GM21515 (cell line): ENCODE data around the gene LRRIQ4.

Experiments used
- ATAC-seq: cut with Tn5 transposase; IDR thresholded peaks from one replicate; pipeline ENCODE4 v1.9.1; 2021; ENCODE audit not compliant: unreplicated experiment

LRRIQ4 gene

DNA sequence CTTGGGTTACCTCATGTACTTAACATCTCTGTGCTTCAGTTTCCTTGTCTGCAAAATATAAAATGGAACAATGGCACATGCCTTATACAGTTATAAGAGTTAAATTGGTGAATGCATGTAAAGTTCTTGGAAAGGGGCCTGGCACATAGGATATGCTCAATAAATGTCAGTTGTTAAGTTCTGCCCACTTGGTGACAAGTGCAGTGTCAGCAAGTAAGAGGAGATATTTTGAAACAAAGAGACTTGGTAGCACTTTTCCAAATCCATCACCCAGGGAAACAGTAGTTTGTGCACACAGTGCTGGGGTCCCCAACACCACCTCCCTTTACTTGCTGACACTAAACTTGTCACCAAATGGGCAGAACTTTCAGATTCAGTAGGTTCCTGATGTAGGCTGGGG lies 37.9 kb downstream of the LRRIQ4 start:
- no peak for ATAC-seq

DNA sequence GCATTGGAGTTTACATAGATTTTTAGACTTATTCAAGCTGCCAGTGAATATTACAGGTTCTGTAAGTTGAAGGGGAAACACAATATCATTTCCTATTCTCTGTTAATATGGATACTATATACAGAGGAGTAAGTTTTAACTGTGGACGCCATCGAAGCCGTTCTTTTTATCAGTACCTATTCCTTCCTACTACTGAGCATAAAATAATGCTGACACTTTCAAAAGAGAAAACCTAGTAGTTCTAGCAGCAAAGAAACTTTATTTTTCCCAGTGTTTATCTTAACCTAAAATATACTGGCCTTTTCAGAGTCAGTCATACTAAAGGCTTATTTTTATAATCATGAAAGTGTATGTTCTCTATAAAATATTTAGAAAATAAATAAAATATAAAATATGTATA lies 42.8 kb downstream of the LRRIQ4 start:
- no peak for ATAC-seq

DNA sequence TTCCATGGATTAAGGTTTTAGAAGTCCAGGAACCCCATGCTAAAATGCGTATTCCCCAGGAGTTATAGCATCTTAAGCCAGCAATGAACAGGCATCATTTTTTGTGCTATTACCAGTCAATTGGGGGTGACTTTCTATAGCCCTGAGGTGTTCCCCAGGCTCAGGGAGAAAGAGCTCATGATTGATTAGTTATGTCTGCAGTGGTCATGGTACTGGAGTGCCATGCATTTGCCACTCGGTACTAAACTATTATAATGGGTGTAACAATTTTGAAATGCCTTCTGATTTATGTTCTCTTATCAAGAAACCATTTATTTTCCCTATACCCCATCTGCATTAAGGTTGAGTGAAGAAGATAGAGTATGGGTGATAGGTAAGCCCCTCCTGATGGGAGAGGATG lies 45.1 kb downstream of the LRRIQ4 start:
- ATAC-seq = no peak

DNA sequence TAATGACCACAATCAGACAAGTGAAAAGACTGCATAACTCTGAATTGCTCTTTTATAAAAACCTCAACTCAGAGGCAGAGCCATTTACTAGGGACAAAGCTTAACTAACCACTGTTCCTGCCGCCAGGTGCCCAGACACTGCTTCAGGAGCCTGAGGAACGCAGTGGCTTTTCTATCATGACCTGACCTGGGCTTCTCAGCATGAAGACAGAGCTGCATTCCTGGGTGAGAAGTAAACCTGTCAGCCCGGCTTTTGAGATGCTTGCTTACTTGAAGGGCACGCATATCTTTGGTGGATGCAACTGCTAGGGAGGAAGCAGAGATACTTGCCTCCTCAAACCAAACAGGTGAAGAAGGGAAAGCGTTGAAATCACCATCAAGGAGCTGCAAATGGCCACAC lies 49.2 kb downstream of the LRRIQ4 start:
- ATAC-seq = no peak

DNA sequence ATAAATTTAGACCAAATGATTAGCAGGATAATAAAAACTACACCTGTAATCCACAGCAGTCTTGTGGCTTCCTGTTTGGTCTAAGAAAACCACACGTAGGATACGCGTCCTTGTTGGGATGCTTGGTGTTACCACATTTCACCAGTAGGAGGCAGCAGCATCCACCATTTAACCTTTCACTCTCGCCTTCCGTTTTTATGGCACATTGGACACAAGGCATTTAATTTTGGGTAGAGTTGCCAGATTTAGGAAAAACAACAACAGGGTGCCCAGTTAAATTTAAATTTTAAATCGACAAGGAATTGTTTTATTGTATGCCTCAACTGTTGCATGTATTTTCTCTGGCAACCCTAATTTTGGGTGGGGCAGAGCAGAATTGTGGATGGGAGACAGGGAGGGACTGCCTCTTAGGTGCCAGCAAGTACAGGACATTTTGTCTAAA lies 50.8 kb downstream of the LRRIQ4 start:
- peak; percentile 75 for ATAC-seq

DNA sequence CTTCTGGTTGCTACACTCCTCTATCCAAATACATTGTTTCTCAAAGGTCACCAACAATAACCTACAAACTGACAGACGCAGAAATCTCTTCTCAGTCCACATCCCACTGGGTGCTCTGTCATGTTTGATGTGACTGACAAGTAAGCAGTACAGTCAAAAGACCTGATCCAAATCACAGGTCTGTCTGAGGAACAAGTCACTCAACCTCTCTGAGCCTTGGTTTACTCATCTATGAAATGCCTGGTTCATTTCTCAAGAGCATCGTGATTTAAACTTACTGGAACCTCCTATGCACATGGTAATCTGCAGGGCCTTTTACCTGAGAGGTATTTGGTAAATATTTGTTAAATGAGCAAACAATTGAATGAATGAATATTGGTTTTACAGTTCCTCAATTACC lies 51.6 kb downstream of the LRRIQ4 start:
- no peak for ATAC-seq

DNA sequence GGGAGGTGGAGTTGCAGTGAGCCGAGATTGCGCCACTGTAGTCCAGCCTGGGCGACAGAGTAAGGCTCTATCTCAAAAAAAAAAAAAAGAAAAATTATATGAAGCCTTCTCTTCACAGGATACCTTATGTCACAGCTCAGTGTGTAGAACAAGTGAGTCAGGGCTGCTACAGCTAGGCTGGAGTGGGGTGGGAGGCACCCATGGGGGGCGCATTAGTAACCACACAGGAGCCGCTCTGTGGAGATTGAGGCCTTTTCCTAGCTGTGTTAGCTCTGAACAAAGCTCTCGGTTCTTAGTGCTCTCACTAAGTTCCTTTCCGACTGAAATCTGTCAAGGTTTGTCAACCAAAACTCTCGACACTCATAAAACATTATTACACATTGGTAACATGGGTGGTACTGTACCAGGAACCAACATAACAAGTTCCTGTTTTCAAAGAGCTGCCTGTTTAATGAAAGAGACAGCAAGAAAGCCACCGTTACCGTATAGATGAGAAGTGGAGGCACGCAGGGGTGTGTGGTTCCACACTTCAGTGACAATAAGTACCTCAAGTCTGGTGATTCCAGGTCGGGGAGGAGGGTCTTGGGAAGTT lies 52.6 kb downstream of the LRRIQ4 start:
- ATAC-seq = peak; percentile 52

DNA sequence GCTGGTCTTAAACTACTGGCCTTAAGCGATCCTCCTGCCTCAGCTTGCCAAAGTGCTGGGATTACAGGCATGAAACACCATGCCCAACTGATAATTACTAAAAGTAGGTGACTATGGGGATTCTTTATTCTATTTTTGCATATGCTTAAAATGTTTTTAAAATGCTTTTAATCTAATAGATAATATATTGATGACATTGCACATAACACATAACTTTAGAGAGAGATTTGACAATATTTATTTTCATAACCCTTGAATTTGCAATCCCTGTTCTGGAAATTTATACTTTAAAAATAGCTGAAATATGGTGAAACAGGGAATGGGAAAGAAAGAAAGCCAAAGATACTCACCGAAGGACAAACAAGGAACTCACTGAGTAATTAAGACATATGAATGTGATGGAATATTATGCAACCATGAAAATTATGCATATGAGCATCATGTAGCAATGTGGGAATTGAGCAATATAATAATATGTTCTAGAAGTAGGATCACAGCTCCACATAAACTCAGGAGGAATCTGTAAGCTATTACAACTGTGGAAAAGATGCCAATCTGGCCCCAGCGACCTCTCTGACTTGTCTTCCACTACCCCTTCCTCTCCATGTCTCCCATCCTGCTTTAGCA lies 55.0 kb downstream of the LRRIQ4 start:
- ATAC-seq = no peak

DNA sequence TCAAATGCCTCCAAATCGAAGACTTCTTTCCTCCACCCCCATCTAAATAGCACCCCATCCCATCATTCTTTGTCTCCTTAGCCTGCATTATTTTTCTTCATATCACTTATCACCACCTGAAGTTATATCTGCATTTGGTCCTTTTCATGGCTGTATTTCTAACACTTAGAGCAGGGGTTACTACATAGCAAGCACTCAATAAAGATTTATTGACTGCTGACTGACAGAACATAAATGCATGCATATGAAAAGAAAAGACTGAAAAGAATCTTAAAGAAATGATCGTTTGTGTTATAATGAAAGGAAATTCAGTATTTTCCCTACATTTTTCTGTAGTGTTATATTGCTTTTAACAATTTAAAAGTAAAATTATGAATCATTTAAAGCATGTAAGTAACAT lies 55.7 kb downstream of the LRRIQ4 start:
- no peak for ATAC-seq

DNA sequence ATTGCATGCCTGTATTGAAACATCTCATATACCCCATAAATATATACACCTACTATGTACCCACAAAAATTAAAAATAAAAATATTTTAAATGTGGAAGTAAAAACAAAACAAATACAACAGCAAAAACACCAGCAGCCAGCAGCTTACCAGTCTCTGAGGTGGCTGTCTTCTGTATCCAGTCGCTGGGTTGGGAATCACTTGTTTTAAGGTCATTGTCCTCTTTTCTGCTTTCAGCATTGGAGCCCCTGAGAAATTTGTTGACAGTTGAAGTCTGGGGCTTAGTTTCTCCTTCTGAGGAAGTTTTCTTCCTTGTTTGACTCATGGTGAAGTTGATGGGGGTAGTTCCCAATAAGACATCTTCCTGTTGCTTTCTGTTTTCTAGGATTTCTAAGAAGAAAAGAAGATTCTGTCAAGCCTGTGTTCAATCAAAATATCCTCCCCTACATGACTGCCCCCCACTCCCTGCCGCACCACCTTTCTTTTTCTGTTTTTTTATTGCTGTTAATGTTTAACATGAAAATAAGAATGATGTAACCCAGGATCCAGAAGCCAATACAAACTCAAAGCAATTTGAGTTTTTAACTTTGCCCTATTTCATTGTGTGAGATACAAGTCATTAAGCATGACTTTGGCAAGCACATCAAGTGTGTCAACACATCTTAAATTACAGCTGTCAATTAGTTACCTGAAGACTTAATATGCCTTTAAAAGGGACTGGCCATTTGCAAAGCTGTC lies 57.0 kb downstream of the LRRIQ4 start, which contains the start of gene LRRC31:
TSS of gene LRRC31 (minus strand) at position 452 of the 737 bp plus-strand sequence. CDS start at position 324, 128 bp downstream.
- ATAC-seq = no peak

DNA sequence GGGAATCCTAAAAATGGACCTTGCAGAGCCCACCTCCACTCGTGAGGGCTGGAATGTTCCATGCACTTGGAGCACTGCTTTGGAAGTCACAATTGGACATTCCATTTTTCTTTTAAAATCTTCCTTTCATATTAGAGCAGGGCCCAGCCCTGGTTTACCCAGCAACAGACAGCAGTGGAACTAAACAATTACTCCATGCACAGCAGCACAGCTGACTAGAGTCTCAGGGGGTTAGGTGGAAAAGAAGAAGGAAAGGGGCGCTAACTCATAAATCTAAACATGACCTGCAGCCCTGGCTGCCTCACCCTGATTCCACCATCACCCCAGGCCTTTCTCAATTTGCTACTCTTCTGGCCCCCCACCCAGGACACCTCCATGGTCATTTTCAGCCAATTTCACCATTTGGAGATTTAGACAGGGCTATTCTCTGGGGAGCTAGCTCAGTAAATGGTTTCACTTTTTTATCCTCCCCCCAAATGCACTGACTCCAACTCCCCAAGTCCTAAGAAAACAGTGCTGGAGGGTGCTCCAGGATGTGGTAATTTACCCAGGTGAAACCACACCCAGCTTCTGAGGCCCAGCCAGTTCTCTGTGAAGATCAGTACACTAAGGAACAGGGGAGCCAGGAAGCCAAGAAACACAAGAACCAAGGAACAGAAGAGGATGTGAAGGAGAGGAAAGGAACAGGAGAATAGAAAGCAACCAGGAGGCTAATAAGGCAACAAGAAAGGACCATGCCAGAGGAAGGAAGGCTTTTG lies 58.6 kb downstream of the LRRIQ4 start:
- ATAC-seq = no peak

DNA sequence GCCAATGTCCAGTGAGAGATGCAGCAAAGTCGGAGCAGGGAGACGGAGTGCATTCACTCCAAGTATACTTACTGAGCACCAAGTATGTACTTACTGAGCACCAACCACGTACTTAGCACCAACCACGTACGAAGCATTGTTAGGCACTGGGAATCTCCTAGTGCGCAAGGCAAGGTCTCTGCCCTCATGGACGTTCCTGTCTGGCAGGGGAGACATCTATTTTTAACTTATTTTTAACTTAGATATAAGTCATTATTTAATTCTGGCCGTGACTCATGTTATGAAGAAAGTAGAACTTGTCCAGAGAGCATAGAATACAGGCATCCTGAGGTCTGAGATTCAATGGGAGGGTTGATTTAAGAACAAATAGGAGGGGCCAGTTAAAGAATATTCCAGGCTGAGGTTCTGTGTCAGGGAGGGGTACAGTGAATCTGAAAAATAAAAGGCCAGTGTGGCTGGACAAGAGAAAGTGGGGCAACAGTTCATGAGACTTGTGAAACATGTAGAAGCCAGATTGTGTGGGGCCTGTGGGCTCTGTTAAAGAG lies 66.4 kb downstream of the LRRIQ4 start:
- no peak for ATAC-seq

DNA sequence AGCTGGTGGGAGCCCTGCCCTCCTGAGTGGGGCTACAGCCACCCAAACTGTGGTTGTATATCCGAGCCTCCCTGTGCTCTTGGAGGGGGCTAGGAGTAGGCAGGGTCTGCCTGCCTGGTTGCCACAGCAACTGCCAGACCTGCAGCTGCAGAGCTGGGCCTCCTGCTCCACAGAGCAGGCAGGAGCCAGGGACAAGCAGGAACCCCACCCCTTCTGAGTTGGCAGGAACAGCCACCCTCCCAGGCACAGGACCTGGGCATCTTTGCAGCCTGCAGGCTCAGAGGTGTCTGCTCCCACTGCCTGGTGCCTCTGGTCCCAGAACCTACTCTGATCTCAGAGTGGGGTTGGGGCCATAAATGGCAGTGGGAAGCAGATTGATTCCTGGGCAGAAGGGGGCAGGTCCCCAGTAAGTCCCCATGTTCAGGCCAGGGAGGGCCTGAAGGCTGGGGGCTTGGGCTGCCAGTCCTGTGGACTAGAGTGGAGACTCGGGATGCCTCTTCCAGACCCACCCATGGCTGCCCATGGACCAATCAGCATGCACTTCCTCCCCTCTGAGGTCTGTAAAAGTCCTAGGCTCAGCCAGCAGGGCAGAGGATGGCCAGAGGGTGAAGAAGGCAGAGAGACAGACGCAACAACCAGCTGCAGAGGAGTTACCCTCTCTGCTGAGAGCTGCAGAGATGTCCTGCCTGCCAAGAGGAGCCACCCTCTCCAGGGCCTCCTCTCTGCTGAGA lies 67.3 kb downstream of the LRRIQ4 start:
- no peak for ATAC-seq

DNA sequence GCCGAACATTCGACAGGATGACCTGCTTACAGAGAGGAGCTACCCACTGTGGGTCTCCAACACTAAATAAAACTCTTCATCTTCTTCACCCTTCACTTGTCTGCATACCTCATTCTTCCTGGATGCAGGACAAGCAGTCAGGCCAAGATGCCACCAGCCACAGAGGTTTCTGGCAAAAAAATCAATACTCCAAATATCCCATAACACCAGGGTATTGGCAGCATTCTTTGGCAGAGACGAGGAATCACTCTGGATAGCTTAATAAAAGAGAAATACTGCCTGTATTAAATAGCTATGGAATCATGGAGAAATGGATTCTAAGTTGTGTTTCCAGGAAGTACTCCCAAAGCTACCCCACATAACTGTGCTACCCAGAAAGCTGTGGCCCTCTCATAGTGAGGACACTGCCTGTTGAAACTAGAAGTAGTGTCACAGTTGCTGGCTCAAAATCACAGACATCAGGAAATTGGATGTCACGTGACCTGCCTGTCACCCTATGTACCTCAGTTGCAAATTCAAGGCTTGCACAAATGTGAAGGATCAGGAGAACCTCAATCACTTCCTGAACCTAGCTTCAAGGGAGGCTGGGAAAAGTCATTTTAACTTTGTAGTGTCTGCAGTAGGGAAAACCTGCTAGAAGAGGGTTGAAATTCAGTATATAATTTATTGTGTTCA lies 68.0 kb downstream of the LRRIQ4 start:
- no peak for ATAC-seq

DNA sequence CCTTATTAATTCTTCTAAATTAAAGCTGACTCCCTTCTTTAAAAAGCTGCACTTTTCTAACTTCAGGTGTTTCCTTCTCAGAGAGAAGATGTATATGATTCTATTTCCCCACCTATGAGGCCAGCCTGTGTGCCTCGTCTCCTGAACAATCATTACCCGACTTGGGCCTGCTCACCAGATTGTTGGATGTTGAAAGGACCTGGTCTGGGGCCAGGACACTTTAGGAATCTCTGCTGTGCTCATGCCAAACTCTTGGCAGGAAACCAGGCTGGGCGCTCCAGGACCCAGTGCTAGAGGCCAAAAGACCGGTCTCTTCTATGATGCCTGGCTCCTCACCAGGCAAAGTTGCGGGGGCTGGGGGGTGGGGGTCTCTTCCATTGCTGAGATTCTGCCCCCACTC lies 74.0 kb downstream of the LRRIQ4 start:
- no peak for ATAC-seq
